CD4-positive, alpha-beta memory T cell (primary cell): Measurements from ENCODE around the gene BBS5. TPM values are rescaled to one million over a fixed set of nuclear protein-coding genes. Genes with fewer than 3 reads are reported as not detected.
"Not testable (repeated sequence)": the region's sequence is repeated elsewhere in the genome, so short reads cannot be mapped to it uniquely, and the experiment has no call there.

Experiments used
- CTCF ChIA-PET: fragments of 350-600 bp; sonication (Branson Sonifier 250); formaldehyde crosslinking; loops from one replicate; lab custom pipeline; 2021; ENCODE audit warnings: inconsistent platforms; ENCODE audit not compliant: partially characterized antibody; lab: Charles Lee
- POLR2A ChIA-PET: fragments of 350-600 bp; sonication (Branson Sonifier 250); formaldehyde crosslinking; loops from one replicate; lab custom pipeline; 2021; ENCODE audit not compliant: partially characterized antibody; lab: Charles Lee
- DNase-seq, 5 donors: peaks; one replicate each; pipeline versions ENCODE4 v3.0.0 to v3.0.0-alpha.2; 2020 to 2022; ENCODE audit warnings: mixed read lengths in 1 of 5
- H3K27ac ChIP-seq: one replicate; pipeline ENCODE4 v1.7.0; 2013; ENCODE audit warnings: low read depth, low read length
- H3K27me3 ChIP-seq: 2 replicates; pipeline ENCODE4 v1.7.0; 2013; ENCODE audit warnings: mild to moderate bottlenecking, low read length, moderate library complexity; ENCODE audit not compliant: insufficient read depth
- H3K36me3 ChIP-seq: 2 replicates; pipeline ENCODE4 v1.7.0; 2013; ENCODE audit warnings: mild to moderate bottlenecking, low read length, moderate library complexity; ENCODE audit not compliant: insufficient read depth
- H3K4me1 ChIP-seq: 2 replicates; pipeline ENCODE4 v1.7.0; 2013; ENCODE audit warnings: mild to moderate bottlenecking, low read length, moderate library complexity; ENCODE audit not compliant: insufficient read depth
- H3K4me3 ChIP-seq, 2 donors: one replicate each; pipeline ENCODE4 v1.7.0; 2013; ENCODE audit warnings: low read length in 2 of 2, mild to moderate bottlenecking in 1 of 2
- H3K9me3 ChIP-seq, 2 donors: one replicate each; pipeline ENCODE4 v1.7.0; 2013; ENCODE audit warnings: low read length in 2 of 2, control low read depth in 1 of 2; ENCODE audit not compliant: control insufficient read depth in 1 of 2
- H3K27ac Mint-ChIP-seq, 7 donors: one replicate each; pipeline ENCODE4 v1.8.0; 2020 to 2021; ENCODE audit warnings: mixed read lengths in 7 of 7, mild to moderate bottlenecking in 6 of 7, inconsistent platforms in 3 of 7, moderate library complexity in 3 of 7
- H3K27me3 Mint-ChIP-seq, 2 donors: one replicate each; pipeline ENCODE4 v1.8.0; 2020 to 2021; ENCODE audit warnings: mixed read lengths in 2 of 2
- H3K36me3 Mint-ChIP-seq, 2 donors: one replicate each; pipeline ENCODE4 v1.8.0; 2020 to 2021; ENCODE audit warnings: mixed read lengths in 2 of 2, inconsistent platforms in 1 of 2, mild to moderate bottlenecking in 1 of 2
- H3K4me1 Mint-ChIP-seq, 4 donors: one replicate each; pipeline ENCODE4 v1.8.0; 2020 to 2021; ENCODE audit warnings: mixed read lengths in 4 of 4, mild to moderate bottlenecking in 1 of 4
- H3K4me3 Mint-ChIP-seq, 8 donors: one replicate each; pipeline ENCODE4 v1.8.0; 2020 to 2021; ENCODE audit warnings: mixed read lengths in 8 of 8, mild to moderate bottlenecking in 7 of 8, moderate library complexity in 6 of 8, inconsistent platforms in 3 of 8
- H3K9me3 Mint-ChIP-seq, 8 donors: one replicate each; pipeline ENCODE4 v1.8.0; 2020 to 2021; ENCODE audit warnings: mixed read lengths in 8 of 8, mild to moderate bottlenecking in 5 of 8, inconsistent platforms in 3 of 8, moderate library complexity in 1 of 8
- intact Hi-C: fragments of 100-400 bp; cut with micrococcal nuclease; formaldehyde crosslinking; loops from one replicate; pipeline ENCODE4 v1.15.1; 2023
- polyA plus RNA-seq, 2 donors: library from polyadenylated mRNA; unstranded; fragments of 300-500 nt; fragmentation: Illumina TruSeq; gene quantifications; one replicate each; pipeline ENCODE4 v1.2.3, GENCODE V29; 2021
- total RNA-seq, 2 experiments: library from RNA; stranded (reverse); gene quantifications; one replicate each; pipeline ENCODE4 v1.2.3, GENCODE V29; 2021

The BBS5 gene
- total and polyA plus RNA-seq, 4 experiments from 2014 or later, result 0.45 to 1.8 (median 1.4) TPM

DNA sequence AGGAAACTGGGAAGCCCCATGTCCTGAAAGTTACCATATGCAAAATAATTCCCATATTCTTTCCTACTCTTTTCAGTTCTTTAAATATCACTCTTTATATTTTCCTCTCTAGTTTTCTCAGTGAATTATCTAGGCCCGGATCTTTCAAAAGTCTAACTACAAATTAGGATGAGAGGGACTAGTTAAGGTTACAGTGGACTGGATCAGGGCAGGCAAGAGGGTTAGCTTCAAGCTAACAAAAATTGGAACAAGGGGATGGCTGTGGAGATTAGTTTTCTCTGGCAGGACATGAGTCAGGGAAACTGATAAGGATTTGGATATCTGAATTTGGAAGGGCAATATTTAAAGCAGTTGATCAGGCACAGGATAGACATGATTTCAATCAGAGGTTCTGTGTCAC, 30.4 kb upstream of the BBS5 start:
- intact Hi-C loops, result no loop called here

DNA sequence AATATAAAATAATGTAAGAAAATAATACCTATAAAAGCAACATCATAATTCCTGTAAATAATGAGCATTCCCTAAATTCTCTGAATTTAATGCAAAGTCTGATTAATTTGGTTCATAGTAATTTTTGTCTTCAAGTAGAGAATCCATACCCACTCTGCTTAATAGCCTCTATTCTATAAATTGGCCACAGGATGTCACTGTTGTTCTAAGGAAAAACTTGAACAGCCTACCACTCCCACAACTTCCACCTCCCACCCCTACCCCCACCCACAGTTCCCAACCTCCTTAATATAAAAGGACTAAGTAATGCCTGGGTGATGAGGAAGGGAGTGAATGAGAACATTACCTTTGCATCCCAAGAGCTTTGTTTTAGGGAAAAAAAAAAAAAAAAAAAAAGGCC, 27.2 kb upstream of the BBS5 start:
- intact Hi-C loops, result no loop called here
- ChIA-PET POLR2A (no interaction called here), CTCF (interaction anchor here (0.8 to 1.0 kb wide), 2 partner anchors 9 to 1420 kb away, joined by 3 to 5 read pairs; no protein-coding TSS in a partner anchor)
- H3K27me3 Mint-ChIP-seq, result peaks cover 2 to 4% of the 10 kb centered on the region in 2 donors
- Histone ChIP-seq H3K27ac (no peak overlapping the region), H3K9me3 (no peaks in the 10 kb centered on the region), H3K4me3 (no peak overlapping the region), H3K36me3 (no peaks in the 10 kb centered on the region), H3K4me1 (no peaks in the 10 kb centered on the region), H3K27me3 (no peaks in the 10 kb centered on the region)
- no peaks in the 10 kb centered on the region for H3K9me3 Mint-ChIP-seq
- no peak overlapping the region for H3K27ac Mint-ChIP-seq
- no peak for DNase-seq
- no peaks in the 10 kb centered on the region for H3K4me1 Mint-ChIP-seq
- H3K36me3 Mint-ChIP-seq, result no peaks in the 10 kb centered on the region
- H3K4me3 Mint-ChIP-seq, result no peak overlapping the region

More for the DNA sequence above, 30.4 kb upstream of the BBS5 start:
- Histone ChIP-seq H3K4me3 (no peak overlapping the region), H3K27me3 (no peaks in the 10 kb centered on the region), H3K36me3 (no peaks in the 10 kb centered on the region), H3K9me3 (no peaks in the 10 kb centered on the region), H3K4me1 (no peaks in the 10 kb centered on the region), H3K27ac (no peak overlapping the region)
- Mint-ChIP-seq H3K27me3 (peaks cover 2 to 4% of the 10 kb centered on the region in 2 donors), H3K4me1 (no peaks in the 10 kb centered on the region), H3K27ac (no peak overlapping the region), H3K9me3 (peaks cover 0 to 2% (median 0%) of the 10 kb centered on the region in 8 donors), H3K36me3 (no peaks in the 10 kb centered on the region), H3K4me3 (no peak overlapping the region)
- ChIA-PET POLR2A (no interaction called here), CTCF (interaction anchor here (0.6 kb wide), 1 partner anchor 16 kb away, joined by 3 read pairs; no protein-coding TSS in a partner anchor)
- DNase-seq, result no peak

DNA sequence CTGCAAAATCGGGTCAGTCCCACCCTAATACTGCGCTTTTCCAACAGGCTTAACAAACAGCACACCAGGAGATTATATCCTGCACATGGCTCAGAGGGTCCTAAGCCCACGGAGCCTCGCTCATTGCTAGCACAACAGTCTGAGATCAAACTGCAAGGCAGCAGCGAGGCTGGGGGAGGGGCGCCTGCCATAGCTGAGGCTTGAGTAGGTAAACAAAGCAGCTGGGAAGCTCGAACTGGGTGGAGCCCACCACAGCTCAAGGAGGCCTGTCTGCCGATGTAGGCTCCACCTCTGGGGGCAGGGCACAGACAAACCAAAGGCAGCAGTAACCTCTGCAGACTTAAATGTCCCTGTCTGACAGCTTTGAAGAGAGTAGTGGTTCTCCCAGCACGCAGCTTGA, 26.2 kb upstream of the BBS5 start:
- CTCF ChIA-PET, H3K36me3 Mint-ChIP-seq, H3K4me1 Mint-ChIP-seq, H3K27ac Mint-ChIP-seq, H3K4me3 Mint-ChIP-seq, H3K36me3 ChIP-seq, DNase-seq, POLR2A ChIA-PET, H3K4me3 ChIP-seq, H3K4me1 ChIP-seq, H3K9me3 Mint-ChIP-seq, H3K27me3 ChIP-seq, intact Hi-C loops, H3K27me3 Mint-ChIP-seq, H3K9me3 ChIP-seq, H3K27ac ChIP-seq: not testable (repeated sequence)

DNA sequence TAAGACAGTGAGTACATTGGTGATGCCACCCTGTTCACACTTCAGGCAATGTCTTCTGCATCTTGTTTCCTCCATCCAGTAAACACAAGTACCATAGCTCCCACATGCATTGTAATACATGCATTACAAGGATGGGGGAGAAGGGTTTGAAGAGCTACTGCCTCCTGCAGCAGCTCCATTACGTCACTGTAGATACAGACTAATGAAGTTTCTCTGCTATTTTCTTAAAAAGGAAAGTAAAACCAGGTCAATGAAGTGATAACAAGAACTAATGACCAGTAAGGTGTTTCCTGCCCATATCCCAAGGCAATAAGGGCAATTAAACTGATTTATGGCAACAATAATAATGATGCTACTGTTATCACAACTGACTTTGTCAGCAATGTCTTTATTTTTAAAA, 18.2 kb upstream of the BBS5 start:
- Histone ChIP-seq H3K4me1 (no peaks in the 10 kb centered on the region), H3K36me3 (no peaks in the 10 kb centered on the region), H3K27ac (no peak overlapping the region), H3K4me3 (no peak overlapping the region), H3K27me3 (no peaks in the 10 kb centered on the region), H3K9me3 (no peaks in the 10 kb centered on the region)
- Mint-ChIP-seq H3K27me3 (peaks cover 0 to 1% of the 10 kb centered on the region in 2 donors), H3K27ac (no peak overlapping the region), H3K36me3 (no peaks in the 10 kb centered on the region), H3K4me1 (peaks cover 0 to 4% (median 1%) of the 10 kb centered on the region in 4 donors), H3K4me3 (no peak overlapping the region), H3K9me3 (peaks cover 0 to 3% (median 0%) of the 10 kb centered on the region in 8 donors)
- DNase-seq, result no peak
- intact Hi-C loops, result no loop called here
- ChIA-PET POLR2A (interaction anchor here (1.4 kb wide), 1 partner anchor 10 kb away, joined by 3 read pairs; no protein-coding TSS in a partner anchor), CTCF (interaction anchor here (1.0 kb wide), 1 partner anchor 9 kb away, joined by 3 read pairs; no protein-coding TSS in a partner anchor)

DNA sequence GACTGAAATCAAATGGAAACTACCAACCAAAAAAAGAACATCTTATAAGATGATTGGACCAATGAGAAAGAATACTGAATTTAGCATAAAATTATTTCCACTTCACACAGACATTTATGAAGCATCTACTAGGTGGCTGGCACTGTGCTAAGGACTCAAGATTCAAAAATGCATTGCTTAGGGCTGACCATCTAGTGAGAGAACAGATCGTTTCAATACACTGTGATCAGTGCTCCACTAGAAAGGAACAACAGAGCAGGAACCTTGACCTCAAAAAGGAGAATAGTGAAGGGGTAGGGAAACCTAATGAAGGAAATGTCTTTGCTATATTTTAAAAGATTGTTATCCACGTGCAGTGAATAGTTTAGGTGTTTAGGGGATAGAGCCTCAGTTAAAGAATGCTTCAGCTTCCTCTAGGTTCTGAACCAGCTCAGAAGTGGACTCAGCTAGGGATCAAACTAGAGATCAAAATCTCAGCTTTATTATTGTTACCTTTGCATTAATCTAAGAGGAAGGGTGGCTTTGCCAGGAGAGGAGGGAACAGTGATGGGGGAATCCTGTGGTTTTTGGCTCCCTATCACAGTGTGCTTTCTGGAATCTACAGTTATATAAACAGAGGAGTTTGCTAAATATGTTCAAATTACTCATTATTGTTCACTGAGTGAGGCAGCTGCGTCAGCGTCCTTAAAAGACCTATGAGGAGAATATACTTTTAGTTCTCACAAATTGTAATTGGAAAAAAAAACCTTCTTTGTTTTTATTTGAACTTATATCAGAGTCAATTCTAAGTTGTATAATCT, 16.2 kb upstream of the BBS5 start:
- Mint-ChIP-seq H3K36me3 (no peaks in the 10 kb centered on the region), H3K27ac (peak overlapping the region in 1 of 7 donors; percentile 72), H3K4me3 (no peak overlapping the region), H3K9me3 (no peaks in the 10 kb centered on the region), H3K27me3 (peaks cover 0 to 1% of the 10 kb centered on the region in 2 donors), H3K4me1 (peaks cover 0 to 4% (median 1%) of the 10 kb centered on the region in 4 donors)
- no peaks in the 10 kb centered on the region for H3K9me3 ChIP-seq
- POLR2A ChIA-PET, result interaction anchor here (1.0 to 1.6 kb wide), 2 partner anchors 15 to 16 kb away, joined by 3 to 6 read pairs; partner anchors contain the start of gene BBS5
- CTCF ChIA-PET, result interaction anchor here (1.4 to 1.9 kb wide), 2 partner anchors 8 to 16 kb away, joined by 3 to 7 read pairs; partner anchors contain the start of gene BBS5
- no peak for DNase-seq
- no peak overlapping the region for H3K4me3 ChIP-seq
- no peak overlapping the region for H3K27ac ChIP-seq
- H3K27me3 ChIP-seq, result no peaks in the 10 kb centered on the region
- intact Hi-C loops, result no loop called here
- no peaks in the 10 kb centered on the region for H3K4me1 ChIP-seq
- H3K36me3 ChIP-seq, result no peaks in the 10 kb centered on the region

DNA sequence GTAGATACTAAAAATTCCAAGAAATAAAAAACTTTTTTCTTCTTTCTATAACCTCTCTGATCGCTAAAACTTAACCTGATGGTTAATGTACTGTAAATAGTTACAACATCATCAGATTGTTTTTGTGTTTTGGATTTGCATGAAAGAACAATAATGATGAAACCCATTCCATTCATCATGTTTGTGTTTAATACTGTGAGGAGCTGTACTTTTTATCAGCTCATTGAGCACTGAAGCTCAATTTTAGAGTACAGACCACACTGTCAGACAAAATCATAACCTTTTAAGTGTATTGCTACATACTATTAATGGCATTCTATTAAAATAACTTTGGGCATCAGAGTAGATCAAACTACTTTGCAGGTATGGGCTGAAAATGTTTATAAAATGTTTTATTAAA, 14.8 kb upstream of the BBS5 start:
- no peaks in the 10 kb centered on the region for H3K27me3 Mint-ChIP-seq
- intact Hi-C loops, result no loop called here
- no peak overlapping the region for H3K4me3 ChIP-seq
- POLR2A ChIA-PET, result interaction anchor here (1.4 to 1.6 kb wide), 2 partner anchors 15 to 98 kb away, joined by 3 to 6 read pairs; partner anchors contain the start of gene BBS5
- H3K27ac ChIP-seq, result no peak overlapping the region
- no peaks in the 10 kb centered on the region for H3K9me3 Mint-ChIP-seq
- H3K27ac Mint-ChIP-seq, result no peak overlapping the region
- no peaks in the 10 kb centered on the region for H3K4me1 ChIP-seq
- H3K36me3 Mint-ChIP-seq, result no peaks in the 10 kb centered on the region
- no peaks in the 10 kb centered on the region for H3K27me3 ChIP-seq
- CTCF ChIA-PET, result interaction anchor here (1.1 to 1.9 kb wide), 2 partner anchors 15 kb away, joined by 3 to 7 read pairs; partner anchors contain the start of gene BBS5
- DNase-seq, result no peak
- no peaks in the 10 kb centered on the region for H3K36me3 ChIP-seq
- H3K4me3 Mint-ChIP-seq, result no peak overlapping the region
- H3K9me3 ChIP-seq, result no peaks in the 10 kb centered on the region
- peaks cover 0 to 4% (median 1%) of the 10 kb centered on the region in 4 donors for H3K4me1 Mint-ChIP-seq

DNA sequence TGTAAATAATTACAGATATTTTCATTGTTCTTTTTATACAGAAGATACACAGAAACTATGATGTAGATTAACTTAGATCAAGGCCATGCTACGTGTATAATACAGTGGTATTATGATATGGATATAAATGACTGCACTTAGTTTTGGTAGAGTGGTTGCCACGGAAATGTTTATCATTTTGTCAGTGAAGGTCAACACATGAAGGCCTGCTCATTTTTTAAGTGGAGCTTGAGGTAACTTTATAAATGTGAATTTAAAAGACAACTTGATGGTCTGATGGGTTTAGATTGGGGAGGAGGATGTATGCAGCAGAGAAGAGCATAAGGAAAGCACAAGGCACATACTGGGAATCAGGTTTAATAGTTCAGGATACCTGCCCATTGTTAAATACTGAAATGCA, 14.4 kb upstream of the BBS5 start:
- Histone ChIP-seq H3K36me3 (no peaks in the 10 kb centered on the region), H3K4me3 (no peak overlapping the region), H3K27ac (no peak overlapping the region), H3K9me3 (no peaks in the 10 kb centered on the region), H3K27me3 (no peaks in the 10 kb centered on the region), H3K4me1 (no peaks in the 10 kb centered on the region)
- DNase-seq, result no peak
- POLR2A ChIA-PET, result interaction anchor here (1.4 to 1.6 kb wide), 2 partner anchors 15 to 98 kb away, joined by 3 to 6 read pairs; partner anchors contain the start of gene BBS5
- Mint-ChIP-seq H3K27ac (peak overlapping the region in 5 of 7 donors; percentile 3 to 60 (median 38)), H3K36me3 (no peaks in the 10 kb centered on the region), H3K4me3 (peak overlapping the region in 1 of 8 donors; percentile 4), H3K4me1 (peaks cover 0 to 4% (median 1%) of the 10 kb centered on the region in 4 donors), H3K9me3 (no peaks in the 10 kb centered on the region), H3K27me3 (no peaks in the 10 kb centered on the region)
- CTCF ChIA-PET, result interaction anchor here (1.1 to 1.9 kb wide), 2 partner anchors 14 to 16 kb away, joined by 3 to 7 read pairs; partner anchors contain the start of gene BBS5
- intact Hi-C loops, result no loop called here
